ENCODE data around the gene KIF5A. TPM values are rescaled to one million over a fixed set of nuclear protein-coding genes. Genes with fewer than 3 reads are reported as not detected.

KIF5A gene
- polyA plus RNA-seq, 1 of the 3 experiments (the other 2 are of a cell fraction) = 6.2 TPM

GRCh38 chr12:57520053-57520818 is 29.6 kb upstream of the KIF5A start, which contains the start of gene DDIT3 (continued):
- TF ChIP-seq ZBTB33 (IDR thresholded peaks at IDR 0.05; ENCODE audit: borderline replicate concordance, low read depth) (peak; percentile 66; the same call in 1 of the 2 replicates), USF1 (IDR thresholded peaks at IDR 0.05; ENCODE audit: borderline replicate concordance, low read depth) (peak; percentile 90), CTCF (IDR thresholded peaks at IDR 0.05) (no peak), NRF1 (IDR thresholded peaks at IDR 0.05; ENCODE audit: low read depth, low read length) (no peak), TCF12 (IDR thresholded peaks at IDR 0.05) (no peak), REST (IDR thresholded peaks at IDR 0.05; ENCODE audit: low read depth, low read length) (peak; percentile 41; the same call in 1 of the 2 replicates), MXI1 (IDR thresholded peaks at IDR 0.05; ENCODE audit: low read depth, low read length) (no peak; the same call in 1 of the 2 replicates), ELF1 (IDR thresholded peaks at IDR 0.05) (peak; percentile 96)

GRCh38 chr12:57521525-57522010 is 28.3 kb upstream of the KIF5A start:
- H3K36me3 ChIP-seq (replicated peaks in 1 of 2; ENCODE audit: control insufficient read depth in 1 of 2, insufficient read depth in 2 of 2, low read length in 1 of 2) = peaks cover 37 to 42% of the 10 kb centered on the region in 2 experiments
- H3K9me2 ChIP-seq = no peaks in the 10 kb centered on the region
- no peak for DNase-seq
- peak overlapping the region; percentile 58; the same call in 1 of the 2 replicates for H3K9ac ChIP-seq
- H3K27me3 ChIP-seq (ENCODE audit: insufficient read depth) = no peaks in the 10 kb centered on the region
- peaks cover 43% of the 10 kb centered on the region for H4K20me1 ChIP-seq (ENCODE audit: insufficient read depth)
- POLR2A ChIA-PET = no interaction called here
- peak overlapping the region; percentile 15; the same call in 1 of the 2 replicates for H2AFZ ChIP-seq (ENCODE audit: low read depth)
- peaks cover 47% of the 10 kb centered on the region for H3F3A ChIP-seq (replicated peaks; ENCODE audit: insufficient read depth)
- peaks cover 41 to 46% of the 10 kb centered on the region in 2 experiments for H3K4me1 ChIP-seq (ENCODE audit: control insufficient read depth in 1 of 2, insufficient read depth in 2 of 2, low read depth in 1 of 2, low read length in 1 of 2)
- 0 out of 4 replicates have a peak, but pooled peaks of 1 of the 2 experiments have one; percentile 7 for TF ChIP-seq EP300 (IDR thresholded peaks at IDR 0.05; ENCODE audit: borderline replicate concordance in 1 of 2, low read depth in 1 of 2, low read length in 1 of 2)
- no peak for TF ChIP-seq TEAD4 (IDR thresholded peaks at IDR 0.05; ENCODE audit: borderline replicate concordance, insufficient read depth)
- CTCF ChIA-PET = interaction anchor here (1.1 kb wide), 2 partner anchors 68 to 119 kb away, joined by 3 read pairs; no protein-coding TSS in a partner anchor
- H3K9me3 ChIP-seq = no peaks in the 10 kb centered on the region
- H3K79me2 ChIP-seq (ENCODE audit: insufficient read depth) = peaks cover 61% of the 10 kb centered on the region
- peak overlapping the region; percentile 93 for H3K27ac ChIP-seq (ENCODE audit: low read depth in 2 of 2, low read length in 1 of 2)
- WGBS (ENCODE audit: low lambda C conversion rate) = 69% methylated on average over 17 of the region's 17 CpGs
- H3K4me3 ChIP-seq (ENCODE audit: low read depth in 2 of 2, low read length in 1 of 2) = peak overlapping the region; percentile 45 to 88; a peak in 2 of 4 replicates
- H3K4me2 ChIP-seq = peak overlapping the region; percentile 72
